Upper lobe of right lung (tissue), 1 donor: ENCODE results near the gene KCNK15. TPM values are rescaled to one million over a fixed set of nuclear protein-coding genes. Genes with fewer than 3 reads are reported as not detected.

Experiments
- ATAC-seq: fragments of 200-7000 bp; cut with Tn5 transposase; one replicate; pipeline ENCODE4 v1.9.1; 2020; ENCODE audit warnings: mild to moderate bottlenecking, moderate library complexity
- DNase-seq: peaks from one replicate; pipeline ENCODE4 v3.0.0-alpha.2; 2020
- H3K27ac ChIP-seq: fragments of 200-600 bp; one replicate; pipeline ENCODE4 v1.8.0; 2022
- H3K27me3 ChIP-seq: fragments of 200-600 bp; one replicate; pipeline ENCODE4 v1.8.0; 2022; ENCODE audit warnings: mild to moderate bottlenecking
- H3K36me3 ChIP-seq: fragments of 200-600 bp; one replicate; pipeline ENCODE4 v1.8.0; 2022
- H3K4me1 ChIP-seq: fragments of 200-600 bp; one replicate; pipeline ENCODE4 v1.8.0; 2022
- H3K4me3 ChIP-seq: fragments of 200-600 bp; one replicate; pipeline ENCODE4 v1.8.0; 2022; ENCODE audit warnings: mild to moderate bottlenecking
- H3K9me3 ChIP-seq: fragments of 200-600 bp; one replicate; pipeline ENCODE4 v1.8.0; 2022
- CTCF ChIP-seq: fragments of 200-600 bp; IDR thresholded peaks from one replicate; pipeline ENCODE4 v1.8.0; 2022; ENCODE audit warnings: antibody characterized with exemption
- intact Hi-C: fragments of 100-400 bp; cut with DNase I; formaldehyde crosslinking; loops from one replicate; pipeline ENCODE4 v1.11.0; 2022
- total RNA-seq: library from RNA; stranded (reverse); fragmentation: NEBNext Ultra II Directional; extraction: Animal tissue kit (Norgen Biotek cat#: 25700); gene quantifications from one replicate; pipeline ENCODE4 v1.2.1, GENCODE V29; 2021
- donor health status: DM: no; HTN: yes; CAD: no; lungs with severe emphysema.

The KCNK15 gene
- total RNA-seq, 1 donor from 2014 or later: 1.1 TPM

- ATAC-seq (no peak), DNase-seq (no peak)
- Histone ChIP-seq H3K4me1 (peaks cover 6% of the 10 kb centered on the region), H3K27ac (no peak overlapping the region), H3K27me3 (no peaks in the 10 kb centered on the region), H3K9me3 (no peaks in the 10 kb centered on the region), H3K4me3 (no peak overlapping the region), H3K36me3 (no peaks in the 10 kb centered on the region)
- intact Hi-C loops: no loop called here
- TF ChIP-seq CTCF: no peak
These were observed 22.3 kb upstream of the KCNK15 start for GRCh38 chr20:44723391-44723790.

- Histone ChIP-seq H3K27me3 (no peaks in the 10 kb centered on the region), H3K27ac (no peak overlapping the region), H3K36me3 (no peaks in the 10 kb centered on the region), H3K9me3 (no peaks in the 10 kb centered on the region), H3K4me1 (peaks cover 6% of the 10 kb centered on the region), H3K4me3 (no peak overlapping the region)
- no peak for ATAC-seq
- intact Hi-C loops: no loop called here
- no peak for TF ChIP-seq CTCF
- no peak for DNase-seq
These were observed 21.8 kb upstream of the KCNK15 start for GRCh38 chr20:44723798-44724362.

GRCh38 chr20:44724423-44725091 is 21.1 kb upstream of the KCNK15 start:
- no peaks in the 10 kb centered on the region for H3K9me3 ChIP-seq

GRCh38 chr20:44725837-44726236 is 19.8 kb upstream of the KCNK15 start:
- no peak overlapping the region for H3K27ac ChIP-seq
- peaks cover 16% of the 10 kb centered on the region for H3K4me1 ChIP-seq
- no peak overlapping the region for H3K4me3 ChIP-seq
- intact Hi-C loops: no loop called here
- ATAC-seq: no peak
- no peak for DNase-seq
- no peaks in the 10 kb centered on the region for H3K36me3 ChIP-seq
- H3K9me3 ChIP-seq: no peaks in the 10 kb centered on the region
- TF ChIP-seq CTCF: no peak
- H3K27me3 ChIP-seq: no peaks in the 10 kb centered on the region

More at GRCh38 chr20:44724423-44725091, 21.1 kb upstream of the KCNK15 start:
- Histone ChIP-seq H3K27ac (no peak overlapping the region), H3K4me1 (peaks cover 12% of the 10 kb centered on the region), H3K36me3 (no peaks in the 10 kb centered on the region), H3K27me3 (no peaks in the 10 kb centered on the region), H3K4me3 (no peak overlapping the region)
- ATAC-seq: no peak
- intact Hi-C loops: no loop called here
- TF ChIP-seq CTCF: no peak
- DNase-seq: no peak

- Histone ChIP-seq H3K27me3 (no peaks in the 10 kb centered on the region), H3K4me1 (peaks cover 10% of the 10 kb centered on the region), H3K36me3 (no peaks in the 10 kb centered on the region), H3K27ac (no peak overlapping the region), H3K9me3 (no peaks in the 10 kb centered on the region), H3K4me3 (no peak overlapping the region)
- ATAC-seq (no peak), DNase-seq (no peak)
- intact Hi-C loops: no loop called here
- TF ChIP-seq CTCF: no peak
These were observed 18.6 kb upstream of the KCNK15 start for GRCh38 chr20:44727039-44727438.
